ENCODE measurements around the gene SGTA. TPM values are rescaled to one million over a fixed set of nuclear protein-coding genes. Genes with fewer than 3 reads are reported as not detected.

The SGTA gene
- total and polyA plus RNA-seq, 9 of the 15 experiments (the other 6 are each of a cell fraction or from before 2014, with no cell fraction given): 1.4 to 110 (median 49.9) TPM

- TF ChIP-seq RCOR1 (IDR thresholded peaks at IDR 0.05; ENCODE audit: borderline replicate concordance in 1 of 2, low read depth in 2 of 2, low read length in 2 of 2) (0 out of 4 replicates have a peak, but pooled peaks of 1 of the 2 experiments have one; percentile 8), PHF20 (IDR thresholded peaks at IDR 0.05; ENCODE audit: partially characterized antibody) (no peak), ZBTB33 (CRISPR knock-in tag; IDR thresholded peaks at IDR 0.05) (0 out of 2 replicates have a peak, but pooled peaks have one; percentile 18), POLR2G (IDR thresholded peaks at IDR 0.05; ENCODE audit: low read depth, low read length) (no peak), PKNOX1 (IDR thresholded peaks at IDR 0.05) (no peak), ZNF717 (CRISPR knock-in tag; IDR thresholded peaks at IDR 0.05) (no peak)
Observed at GRCh38 chr19:2726160-2726855, 56.8 kb downstream of the SGTA start (continued).

- Histone ChIP-seq H3K4me3 (no peak overlapping the region), H2AFZ (ENCODE audit: low read depth, low read length) (peak overlapping the region; percentile 49; the same call in 1 of the 2 replicates), H3K9me1 (ENCODE audit: control insufficient read depth, insufficient read depth, low read length) (peaks cover 5% of the 10 kb centered on the region), H3K9ac (ENCODE audit: insufficient read depth in 1 of 2, low read depth in 2 of 2, low read length in 2 of 2) (peak overlapping the region in 1 of 2 experiments; percentile 91; a peak in 1 of 4 replicates), H3K27ac (ENCODE audit: extremely low read depth, low read depth, low read length) (no peak overlapping the region; the same call in 2 of the 3 replicates), H3K27me3 (ENCODE audit: control insufficient read depth in 2 of 2, insufficient read depth in 2 of 2, low read length in 2 of 2) (peaks cover 2 to 10% of the 10 kb centered on the region in 2 experiments; a peak in 2 of 5 replicates), H3K4me2 (ENCODE audit: insufficient read depth, low read length) (no peak overlapping the region), H3K9me3 (replicated peaks; ENCODE audit: control insufficient read depth, insufficient read depth, low read depth, low read length) (no peaks in the 10 kb centered on the region), H3K4me1 (replicated peaks in 1 of 2; ENCODE audit: control insufficient read depth in 2 of 2, insufficient read depth in 2 of 2, low read length in 2 of 2) (peaks cover 17 to 71% of the 10 kb centered on the region in 2 experiments), H4K20me1 (replicated peaks; ENCODE audit: control insufficient read depth, insufficient read depth, low read length) (peaks cover 10% of the 10 kb centered on the region; the same call in 1 of the 2 replicates), H3K79me2 (ENCODE audit: control insufficient read depth, insufficient read depth, low read length) (no peaks in the 10 kb centered on the region), H3K36me3 (ENCODE audit: control insufficient read depth, insufficient read depth, low read length) (no peaks in the 10 kb centered on the region)
- DNase-seq (ENCODE audit: extremely low read depth in 1 of 4, low spot score in 3 of 4) (no peak), ATAC-seq (no peak), FAIRE-seq (no peak)
- POLR2A ChIA-PET: interaction anchor here (0.6 to 1.6 kb wide), 3 partner anchors 10 to 101 kb away, joined by 3 to 5 read pairs (median 4); no protein-coding TSS in a partner anchor
- 40% methylated on average over 7 of the region's 7 CpGs for WGBS (ENCODE audit: insufficient coverage, low coverage, missing lambda C conversion rate)
- CTCF ChIA-PET (ENCODE audit: low intra/inter-chr PET ratio): no interaction called here
- in situ Hi-C loops (cut with MboI) (no loop called here), intact Hi-C loops (cut with micrococcal nuclease) (no loop called here)
- no TSS peak for BruUV-seq (replicated peaks)
- TF ChIP-seq ZNF146 (CRISPR knock-in tag; IDR thresholded peaks at IDR 0.05; ENCODE audit: unreplicated experiment) (no peak), MCM7 (IDR thresholded peaks at IDR 0.05) (peak in 1 of 2 experiments; percentile 75; a peak in 1 of 4 replicates), ZNF197 (CRISPR knock-in tag; IDR thresholded peaks at IDR 0.05; ENCODE audit: low read depth) (no peak), ZNF274 (IDR thresholded peaks at IDR 0.05; ENCODE audit: borderline replicate concordance, low read depth, low read length) (no peak), CUX1 (CRISPR knock-in tag; IDR thresholded peaks at IDR 0.05) (peak; percentile 98), NFIC (IDR thresholded peaks at IDR 0.05) (no peak)
Observed at GRCh38 chr19:2724148-2724557, 58.9 kb downstream of the SGTA start.

Measured in K562 (cell line).